GM12892 (cell line): ENCODE results near the gene DCLK1.

Source experiments
- DNase-seq: peaks from one replicate; pipeline ENCODE4 v3.0.0; 2011; ENCODE audit not compliant: insufficient read length
- FAIRE-seq: peaks from 2 replicates; lab custom pipeline; 2011; peaks lifted over from hg19 to GRCh38; lab: Jason Lieb, UNC
- POLR2A ChIP-seq: IDR thresholded peaks from 2 replicates; pipeline ENCODE4 v1.6.1; 2011; ENCODE audit warnings: low read depth, low read length, control low read depth
- POLR2AphosphoS5 ChIP-seq: IDR thresholded peaks from 2 replicates; pipeline ENCODE4 v1.6.1; 2011; ENCODE audit warnings: low read depth, low read length, control low read depth
- TAF1 ChIP-seq: IDR thresholded peaks from 2 replicates; pipeline ENCODE4 v1.6.1; 2011; ENCODE audit warnings: low read depth, mild to moderate bottlenecking, control low read depth, low read length, borderline replicate concordance

Gene DCLK1

DNA sequence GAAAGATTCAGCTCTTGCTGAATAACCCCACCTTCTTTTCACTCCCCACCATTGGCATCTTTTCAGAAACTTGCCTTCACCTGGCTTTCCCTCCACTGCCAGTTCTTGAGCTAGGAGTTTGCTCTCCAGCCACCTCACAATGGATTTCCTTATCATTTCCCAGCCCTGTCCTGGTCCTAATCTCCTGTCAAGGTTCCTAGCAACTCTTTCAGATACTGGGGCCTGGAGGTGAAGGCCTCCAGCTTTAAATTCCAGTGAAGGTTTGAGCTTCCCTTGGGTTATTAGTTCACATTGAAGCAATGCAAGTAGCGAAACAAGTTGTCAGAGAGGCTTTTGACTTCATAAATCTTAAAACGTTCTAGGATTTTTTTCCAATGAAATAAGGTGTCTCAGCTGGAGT lies 333.9 kb downstream of the DCLK1 start:
- FAIRE-seq (no peak), DNase-seq (no peak)
- TF ChIP-seq POLR2AphosphoS5: no peak
- no peak for TF ChIP-seq POLR2A
- TF ChIP-seq TAF1: no peak

DNA sequence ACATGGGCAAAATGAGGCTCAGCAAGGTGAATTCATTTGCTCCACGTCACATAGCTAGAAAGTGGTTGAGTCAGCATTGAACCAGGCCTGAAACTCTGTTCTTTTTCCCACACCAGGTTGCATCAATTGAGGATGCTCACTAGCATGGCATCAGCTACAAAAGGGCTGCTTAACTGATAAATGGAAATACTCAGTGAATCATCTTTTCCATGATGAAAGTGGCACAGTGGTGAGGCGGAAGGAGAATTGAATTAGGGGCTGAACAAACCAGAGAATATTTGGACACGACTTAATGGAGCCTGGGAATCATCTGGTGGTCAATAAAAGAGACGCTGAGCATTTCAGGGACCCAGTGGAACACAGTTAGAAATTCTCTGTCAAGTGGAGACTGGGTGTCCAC lies 334.6 kb downstream of the DCLK1 start:
- FAIRE-seq (no peak), DNase-seq (no peak)
- TF ChIP-seq POLR2A: no peak
- TF ChIP-seq TAF1: no peak
- no peak for TF ChIP-seq POLR2AphosphoS5

DNA sequence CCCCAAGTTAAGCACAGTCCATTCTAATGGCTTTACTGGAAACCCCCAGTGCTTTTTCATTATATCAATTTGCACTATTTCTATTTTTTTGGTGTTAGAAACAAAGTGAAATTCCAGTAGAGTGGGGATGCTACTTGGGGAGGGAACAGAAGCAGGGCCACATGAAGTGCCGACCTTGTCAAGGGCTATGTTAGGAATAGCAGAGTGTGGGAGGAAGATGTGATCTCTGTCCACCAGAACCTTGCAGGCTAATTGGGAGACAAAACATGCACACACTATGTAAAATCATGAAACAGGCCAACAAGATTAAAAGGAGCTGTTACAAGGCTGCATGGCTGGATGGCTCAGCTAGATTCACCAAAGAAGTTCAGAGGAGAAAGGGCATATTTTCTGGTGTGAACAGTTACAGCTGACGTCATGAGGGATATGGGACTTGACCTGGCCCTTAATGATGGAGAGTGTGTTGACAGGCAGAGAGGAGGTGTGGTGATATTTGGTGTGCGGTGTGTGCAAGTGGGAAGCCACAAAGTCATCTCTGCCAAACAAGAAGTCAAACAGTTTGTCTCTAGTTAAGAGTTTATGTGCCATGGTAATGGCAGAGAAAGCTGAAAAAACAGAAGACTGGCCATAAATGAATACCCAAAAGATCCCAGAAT lies 336.3 kb downstream of the DCLK1 start:
- DNase-seq: no peak
- FAIRE-seq: no peak
- no peak for TF ChIP-seq POLR2A
- no peak for TF ChIP-seq POLR2AphosphoS5
- no peak for TF ChIP-seq TAF1

DNA sequence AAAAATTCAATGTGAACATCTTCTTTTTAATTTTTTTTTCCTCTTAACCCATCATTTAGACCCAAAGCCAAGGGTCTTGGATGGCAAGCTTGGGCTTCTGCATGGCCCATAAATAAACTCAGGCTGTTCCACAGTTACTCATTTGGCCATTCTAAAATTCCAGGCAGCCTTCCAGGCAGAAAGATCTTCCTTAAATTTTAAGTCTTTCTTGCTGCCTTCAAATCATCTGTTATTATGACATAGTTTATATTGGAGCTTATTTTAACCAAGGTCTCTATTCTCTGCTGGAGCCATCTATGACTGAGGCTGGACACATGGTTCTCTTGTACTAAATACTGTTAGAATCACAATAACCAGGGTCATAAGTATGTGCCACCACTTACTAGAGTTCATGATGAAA lies 337.4 kb downstream of the DCLK1 start:
- no peak for TF ChIP-seq POLR2AphosphoS5
- TF ChIP-seq POLR2A: no peak
- no peak for TF ChIP-seq TAF1
- DNase-seq: no peak
- FAIRE-seq: no peak

DNA sequence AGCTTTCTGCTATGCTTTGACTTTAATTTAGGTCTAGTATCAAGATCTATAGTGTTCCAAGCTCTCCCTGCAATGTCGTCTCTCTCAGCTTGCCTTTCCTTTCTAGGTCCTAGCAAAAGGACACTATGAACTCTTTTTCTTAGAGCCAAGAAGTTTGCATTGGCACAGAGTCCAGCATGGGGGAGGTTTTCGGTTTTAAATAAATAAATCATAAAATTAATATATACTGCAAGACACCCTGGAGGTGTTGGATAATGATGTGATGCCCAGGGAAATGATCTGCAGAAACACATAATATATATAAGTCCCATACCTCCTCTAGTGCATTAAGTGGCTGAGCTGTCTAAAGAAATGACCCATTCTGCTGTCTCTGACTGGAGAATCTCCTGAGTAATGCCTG lies 338.3 kb downstream of the DCLK1 start:
- no peak for DNase-seq
- no peak for FAIRE-seq
- TF ChIP-seq POLR2AphosphoS5 (no peak), TAF1 (no peak), POLR2A (no peak)

DNA sequence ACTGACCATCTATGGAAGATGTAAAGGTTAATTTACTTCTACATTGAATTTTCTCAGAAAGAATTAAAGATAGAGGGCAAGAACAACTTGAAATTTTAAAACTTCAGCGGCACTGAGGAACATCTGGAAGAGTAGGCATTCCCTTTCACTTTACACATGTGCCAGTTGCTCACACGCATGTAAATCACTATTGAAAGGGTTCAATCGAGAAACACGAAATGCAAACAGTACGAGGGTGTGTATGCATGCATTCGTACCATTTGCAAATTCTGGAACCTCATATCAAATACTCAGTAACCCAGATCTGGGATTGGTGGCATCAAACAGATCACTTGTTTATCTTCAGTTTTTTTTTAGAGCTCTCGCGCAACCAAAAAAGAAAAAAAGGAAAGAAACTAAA lies 339.2 kb downstream of the DCLK1 start:
- no peak for FAIRE-seq
- no peak for DNase-seq
- TF ChIP-seq POLR2AphosphoS5: no peak
- TF ChIP-seq TAF1: no peak
- no peak for TF ChIP-seq POLR2A

DNA sequence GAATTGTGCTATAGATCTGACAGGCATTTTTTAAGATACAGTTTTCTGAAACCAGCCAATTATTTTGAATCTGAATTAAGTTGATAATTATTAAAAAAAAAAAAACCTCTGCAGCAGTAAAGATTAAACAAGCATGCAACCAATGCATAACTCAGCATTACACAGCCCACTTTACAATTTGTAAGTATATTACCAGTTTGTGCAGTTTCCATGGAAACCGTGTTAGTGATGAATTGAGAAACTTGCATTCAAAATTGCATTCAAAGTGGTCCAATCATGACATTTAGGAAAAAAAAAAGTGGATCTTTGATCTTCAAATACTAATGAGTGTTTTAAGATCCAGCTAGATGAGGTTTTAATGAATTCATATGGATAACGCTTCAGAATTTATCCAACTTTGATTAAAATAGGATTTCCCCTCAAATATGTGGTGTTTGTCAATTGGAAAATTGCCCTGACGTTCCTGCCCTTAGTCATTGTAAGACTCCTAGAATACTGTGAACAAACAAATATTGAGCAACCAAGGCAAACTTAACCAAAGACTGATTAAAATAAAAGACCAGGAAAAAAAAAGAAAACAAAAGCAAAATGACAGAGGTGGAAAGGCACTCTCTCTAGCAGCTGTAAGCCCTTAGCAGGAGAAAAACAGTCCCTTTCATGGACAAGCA lies 339.9 kb downstream of the DCLK1 start:
- FAIRE-seq (no peak), DNase-seq (no peak)
- TF ChIP-seq POLR2AphosphoS5 (no peak), TAF1 (no peak), POLR2A (no peak)

DNA sequence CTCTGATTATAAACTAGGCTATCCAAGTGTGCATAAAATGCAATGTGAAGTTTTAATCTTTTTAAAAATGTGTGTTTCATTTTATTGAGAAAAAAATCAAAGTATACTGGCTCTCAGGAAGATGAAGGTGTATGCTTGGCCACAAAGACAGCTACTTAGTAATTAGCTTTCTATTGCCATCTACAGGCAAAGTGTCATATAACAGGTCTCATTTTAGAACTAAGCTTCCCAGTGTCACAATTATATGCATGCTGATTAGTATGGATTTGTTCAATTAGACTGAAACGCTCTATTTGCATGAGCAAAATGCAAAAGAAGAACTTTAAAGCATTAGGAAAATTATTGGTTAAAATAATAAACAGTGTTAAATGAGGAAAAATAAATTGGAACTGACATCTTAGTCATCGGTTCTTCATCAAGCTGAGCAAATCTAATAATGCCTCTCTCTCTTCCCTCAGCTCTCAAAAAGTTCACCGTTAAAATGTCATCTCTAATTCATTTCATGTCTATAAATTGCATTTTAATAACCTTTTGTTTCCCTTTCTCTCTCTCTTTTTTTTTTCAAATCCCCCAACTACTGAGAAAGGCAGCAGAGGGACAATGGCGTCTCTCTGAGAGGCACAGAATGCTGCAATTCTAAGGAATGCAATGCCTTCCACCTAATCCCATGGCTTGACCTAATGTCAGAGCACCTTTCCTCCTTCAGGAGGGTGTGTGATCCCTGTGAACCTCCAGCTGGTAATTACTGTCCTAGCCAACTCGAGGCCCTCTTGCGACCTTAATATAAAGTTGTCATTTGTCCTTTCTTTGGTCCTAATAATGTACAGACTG lies 341.6 kb downstream of the DCLK1 start:
- no peak for TF ChIP-seq POLR2A
- TF ChIP-seq TAF1: no peak
- TF ChIP-seq POLR2AphosphoS5: no peak
- FAIRE-seq (no peak), DNase-seq (no peak)

DNA sequence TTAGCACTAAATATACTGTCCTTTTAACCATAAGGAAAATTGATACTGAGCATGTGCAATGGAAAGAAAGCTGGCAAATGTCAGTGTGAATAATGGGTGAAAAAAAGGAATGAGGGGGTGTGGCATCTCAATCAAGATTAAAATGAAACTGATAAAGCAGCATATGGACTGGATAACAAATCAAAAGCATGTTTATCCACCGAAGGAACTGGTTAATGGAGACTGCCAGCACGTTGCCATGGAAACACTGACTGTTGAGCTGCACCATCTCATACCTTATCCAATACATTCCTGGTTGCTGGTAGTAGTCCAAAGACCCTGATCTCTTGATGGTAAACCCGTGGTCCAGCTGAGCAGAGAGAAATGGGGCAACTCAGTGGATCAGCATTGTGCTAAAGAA lies 343.2 kb downstream of the DCLK1 start:
- DNase-seq: no peak
- TF ChIP-seq TAF1: no peak
- no peak for TF ChIP-seq POLR2A
- TF ChIP-seq POLR2AphosphoS5: no peak
- FAIRE-seq: no peak

DNA sequence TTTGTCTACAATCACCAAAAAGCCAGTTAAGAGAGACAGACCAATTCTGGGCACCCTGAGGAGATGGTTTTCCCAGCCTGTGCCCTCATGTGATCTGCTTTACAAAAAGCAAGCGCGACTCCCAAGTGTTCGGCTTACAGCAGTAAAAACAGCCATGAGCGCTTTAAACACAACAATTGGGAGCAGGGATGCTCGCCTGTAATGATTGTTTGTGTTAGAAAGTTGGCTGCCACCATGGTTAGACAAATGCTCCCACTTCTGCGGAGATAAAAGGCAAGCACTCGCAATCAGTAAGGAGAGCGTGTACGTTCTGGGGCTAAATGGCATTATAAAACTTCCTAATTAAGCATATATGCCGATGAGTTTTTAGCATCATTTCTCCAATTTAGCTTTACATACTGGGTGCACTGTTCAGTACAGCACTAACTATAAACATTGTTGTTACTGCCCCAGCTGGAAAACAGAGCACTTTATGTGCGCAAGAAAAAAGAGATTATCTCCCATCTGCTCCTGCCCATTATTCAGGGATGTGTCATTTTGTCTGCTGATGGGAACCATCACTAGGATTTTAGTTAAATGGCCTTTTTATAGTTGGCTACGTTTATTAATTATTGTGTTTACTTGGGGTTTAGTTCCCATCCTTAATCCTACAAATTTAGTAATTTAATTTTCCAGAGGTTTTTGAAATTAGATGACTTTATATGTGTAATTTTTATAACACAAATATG lies 345.4 kb downstream of the DCLK1 start:
- FAIRE-seq (no peak), DNase-seq (no peak)
- TF ChIP-seq POLR2AphosphoS5: no peak
- TF ChIP-seq POLR2A: no peak
- no peak for TF ChIP-seq TAF1

DNA sequence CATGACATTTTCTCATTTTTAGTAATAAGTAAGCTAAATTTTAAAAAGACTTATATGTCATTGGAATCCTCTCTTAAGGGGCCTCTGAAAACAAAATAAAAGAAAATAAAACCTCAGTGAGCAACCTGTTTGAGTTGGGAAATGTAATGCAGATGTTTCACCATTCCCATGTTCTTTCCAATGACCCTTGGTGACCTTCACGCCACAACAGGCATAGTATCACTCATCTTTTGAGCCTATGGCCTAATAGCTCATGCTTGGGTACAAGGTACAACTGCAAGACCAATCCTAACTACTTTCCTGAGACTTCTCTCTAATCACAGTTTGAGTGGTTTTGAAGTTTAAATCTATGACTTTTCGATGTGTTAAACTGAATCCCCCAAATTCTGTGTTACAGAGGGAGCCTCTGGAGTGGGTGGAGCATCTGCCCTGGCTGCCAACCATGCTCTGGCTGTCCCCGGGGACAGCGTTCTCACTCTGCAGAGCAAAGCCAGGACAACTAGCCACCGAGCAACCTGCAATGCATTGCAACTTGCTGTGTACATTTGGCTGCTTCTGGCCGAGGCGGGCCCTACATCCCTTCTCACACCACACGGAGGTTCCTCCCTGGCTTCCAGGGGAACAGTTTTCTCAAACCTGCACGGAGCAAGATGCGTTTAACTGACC lies 346.8 kb downstream of the DCLK1 start:
- DNase-seq (no peak), FAIRE-seq (no peak)
- TF ChIP-seq TAF1 (no peak), POLR2AphosphoS5 (no peak), POLR2A (no peak)

DNA sequence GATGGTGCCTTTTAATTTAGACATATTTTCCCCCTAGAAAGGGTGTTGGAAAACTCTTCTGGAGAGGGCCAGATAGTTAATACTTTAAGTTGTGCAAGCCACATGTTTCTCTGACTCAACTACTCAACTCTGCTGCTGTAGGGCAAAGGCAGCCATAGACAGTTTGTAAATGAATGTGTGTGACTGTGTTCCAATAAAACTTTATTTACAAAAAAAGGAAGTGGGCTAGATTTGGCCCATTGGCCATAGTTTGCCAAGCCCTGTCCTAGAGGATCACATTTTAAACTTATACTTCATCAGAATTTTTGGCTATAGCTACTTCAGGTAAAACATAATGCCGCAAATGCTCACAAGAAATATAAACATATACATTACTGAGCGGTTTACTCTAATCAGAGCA lies 348.4 kb downstream of the DCLK1 start:
- DNase-seq: no peak
- no peak for FAIRE-seq
- TF ChIP-seq POLR2AphosphoS5 (no peak), POLR2A (no peak), TAF1 (no peak)
